OCI-LY1 (cell line): Measurements from ENCODE around the gene DOCK3.

ENCODE experiments used
- EZH2 ChIP-seq: fragments of 200-600 bp; sonication (generic), shearing (Covaris generic); IDR thresholded peaks from 2 replicates; pipeline ENCODE4 v1.8.0; 2017; ENCODE audit warnings: borderline replicate concordance, mixed run types, mild to moderate bottlenecking, antibody characterized with exemption, low read length, moderate library complexity, mixed read lengths
- TF ChIP-seq, protein P1 (sequence below): fragments of 200-600 bp; sonication (generic), shearing (Covaris generic); IDR thresholded peaks from 2 replicates; pipeline ENCODE4 v1.5.1; 2017; ENCODE audit warnings: mild to moderate bottlenecking, antibody characterized with exemption, low read length, moderate library complexity, mixed read lengths

DNA sequence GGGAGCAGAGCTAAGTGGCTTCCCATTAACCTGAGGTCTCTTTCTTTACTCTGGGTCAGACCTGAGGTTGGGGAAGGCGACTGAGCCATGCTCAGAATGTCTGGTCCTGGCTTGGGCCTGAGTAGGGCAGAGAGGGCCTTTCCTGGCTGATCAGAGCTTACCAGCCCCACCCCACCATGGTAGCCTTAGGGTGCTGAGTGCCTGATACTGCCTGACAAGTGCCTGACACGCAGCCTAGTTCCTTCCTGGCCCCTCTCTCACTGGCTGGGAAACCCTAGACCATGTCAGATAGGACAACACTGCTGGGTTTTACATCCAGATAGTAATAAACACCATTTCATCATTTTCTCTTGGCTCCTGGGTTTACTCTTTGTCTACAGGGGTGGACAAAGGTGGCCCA, 25.8 kb upstream of the DOCK3 start:
- no peak for TF ChIP-seq EZH2
- TF ChIP-seq, protein P1, sequence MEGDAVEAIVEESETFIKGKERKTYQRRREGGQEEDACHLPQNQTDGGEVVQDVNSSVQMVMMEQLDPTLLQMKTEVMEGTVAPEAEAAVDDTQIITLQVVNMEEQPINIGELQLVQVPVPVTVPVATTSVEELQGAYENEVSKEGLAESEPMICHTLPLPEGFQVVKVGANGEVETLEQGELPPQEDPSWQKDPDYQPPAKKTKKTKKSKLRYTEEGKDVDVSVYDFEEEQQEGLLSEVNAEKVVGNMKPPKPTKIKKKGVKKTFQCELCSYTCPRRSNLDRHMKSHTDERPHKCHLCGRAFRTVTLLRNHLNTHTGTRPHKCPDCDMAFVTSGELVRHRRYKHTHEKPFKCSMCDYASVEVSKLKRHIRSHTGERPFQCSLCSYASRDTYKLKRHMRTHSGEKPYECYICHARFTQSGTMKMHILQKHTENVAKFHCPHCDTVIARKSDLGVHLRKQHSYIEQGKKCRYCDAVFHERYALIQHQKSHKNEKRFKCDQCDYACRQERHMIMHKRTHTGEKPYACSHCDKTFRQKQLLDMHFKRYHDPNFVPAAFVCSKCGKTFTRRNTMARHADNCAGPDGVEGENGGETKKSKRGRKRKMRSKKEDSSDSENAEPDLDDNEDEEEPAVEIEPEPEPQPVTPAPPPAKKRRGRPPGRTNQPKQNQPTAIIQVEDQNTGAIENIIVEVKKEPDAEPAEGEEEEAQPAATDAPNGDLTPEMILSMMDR, result no peak
